ENCODE measurements around the gene RHOA.
"Not testable (repeated sequence)": the region's sequence is repeated elsewhere in the genome, so short reads cannot be mapped to it uniquely, and the experiment has no call there.

RHOA gene

GRCh38 chr3:49333091-49333490 is 78.7 kb downstream of the RHOA start:
- Mint-ChIP-seq H3K27ac (no peak overlapping the region), H3K36me3 (peaks cover 32% of the 10 kb centered on the region), H3K27me3 (no peaks in the 10 kb centered on the region), H3K9me3 (no peaks in the 10 kb centered on the region), H3K4me3 (no peak overlapping the region), H3K4me1 (peaks cover 6% of the 10 kb centered on the region)
- ATAC-seq, result no peak

- Mint-ChIP-seq H3K27ac (no peak overlapping the region), H3K27me3 (no peaks in the 10 kb centered on the region), H3K9me3 (no peaks in the 10 kb centered on the region), H3K4me3 (no peak overlapping the region), H3K36me3 (peaks cover 39% of the 10 kb centered on the region), H3K4me1 (peaks cover 4% of the 10 kb centered on the region)
- ATAC-seq, result no peak
These were observed 82.6 kb downstream of the RHOA start for GRCh38 chr3:49329186-49329585.

- not testable (repeated sequence) for H3K27ac Mint-ChIP-seq, ATAC-seq, H3K27me3 Mint-ChIP-seq, H3K4me3 Mint-ChIP-seq, H3K9me3 Mint-ChIP-seq, H3K4me1 Mint-ChIP-seq
- peaks cover 44% of the 10 kb centered on the region for H3K36me3 Mint-ChIP-seq
These were observed 83.4 kb downstream of the RHOA start for GRCh38 chr3:49328350-49328749.

DNA sequence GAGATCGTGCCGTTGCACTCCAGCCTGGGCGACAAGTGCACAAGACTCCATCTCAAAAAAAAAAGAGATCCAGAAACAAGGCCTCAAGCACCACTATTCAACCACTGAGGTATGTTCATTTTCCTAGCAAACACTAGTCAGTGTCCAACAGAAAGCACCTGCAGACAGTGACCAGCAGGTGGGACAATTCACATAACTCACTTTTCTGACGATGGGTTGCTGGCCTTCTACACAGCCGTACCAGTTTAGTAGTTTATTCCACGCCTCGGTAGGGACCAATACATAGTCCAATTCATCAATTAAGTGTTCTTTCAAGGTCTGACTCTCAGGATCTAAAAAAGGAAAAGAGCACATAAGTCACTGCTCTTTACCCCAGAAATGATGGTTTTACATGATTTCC is 84.3 kb downstream of the RHOA start:
- Mint-ChIP-seq H3K27me3 (no peaks in the 10 kb centered on the region), H3K4me1 (no peaks in the 10 kb centered on the region), H3K9me3 (no peaks in the 10 kb centered on the region), H3K27ac (no peak overlapping the region), H3K36me3 (peaks cover 38% of the 10 kb centered on the region), H3K4me3 (no peak overlapping the region)
- no peak for ATAC-seq

GRCh38 chr3:49324768-49325167 is 87.0 kb downstream of the RHOA start:
- H3K4me3 Mint-ChIP-seq, result no peak overlapping the region
- no peaks in the 10 kb centered on the region for H3K4me1 Mint-ChIP-seq
- H3K36me3 Mint-ChIP-seq, result peaks cover 61% of the 10 kb centered on the region
- no peak overlapping the region for H3K27ac Mint-ChIP-seq
- no peak for ATAC-seq
- H3K9me3 Mint-ChIP-seq, result no peaks in the 10 kb centered on the region
- no peaks in the 10 kb centered on the region for H3K27me3 Mint-ChIP-seq

DNA sequence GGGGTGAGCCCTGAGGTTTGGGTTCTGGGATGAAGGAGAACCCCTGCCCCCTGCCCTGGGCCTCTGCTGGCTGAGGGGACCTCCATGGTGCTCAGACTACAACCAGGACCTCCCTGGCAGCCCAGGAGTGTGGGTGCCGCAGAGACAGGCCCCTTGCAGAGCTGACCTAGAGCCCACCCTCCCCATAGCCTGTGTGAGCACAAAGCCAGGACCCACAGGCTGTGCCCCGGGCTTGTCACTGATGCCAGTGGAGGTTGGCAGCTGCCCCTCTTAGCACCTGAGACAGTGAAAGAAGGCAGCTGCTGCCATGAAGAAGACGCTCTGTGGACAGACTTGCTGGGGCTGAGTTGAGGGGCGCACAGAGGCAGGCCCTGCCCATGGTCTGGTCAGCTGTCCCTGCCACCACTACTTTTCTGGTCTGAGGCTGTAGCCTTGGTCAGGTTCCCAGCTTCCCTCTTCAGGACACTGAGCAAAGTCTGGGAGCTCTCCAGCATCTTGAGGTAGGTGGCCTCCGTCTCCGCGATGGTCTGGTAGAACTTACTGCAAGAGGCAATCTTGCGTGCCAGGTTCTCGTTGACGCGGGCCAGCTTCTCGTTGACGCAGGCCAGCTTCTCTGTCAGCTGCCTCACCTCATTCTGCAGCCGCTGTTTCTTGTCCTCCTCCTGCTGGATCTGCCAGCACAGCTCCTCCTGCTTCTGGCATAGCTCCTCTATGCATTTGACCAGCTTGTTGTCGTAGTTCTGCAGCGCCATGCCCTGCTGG is 94.9 kb downstream of the RHOA start:
- Mint-ChIP-seq H3K9me3 (no peaks in the 10 kb centered on the region), H3K4me1 (no peaks in the 10 kb centered on the region), H3K36me3 (peaks cover 47% of the 10 kb centered on the region), H3K27ac (no peak overlapping the region), H3K27me3 (no peaks in the 10 kb centered on the region), H3K4me3 (no peak overlapping the region)
- no peak for ATAC-seq

DNA sequence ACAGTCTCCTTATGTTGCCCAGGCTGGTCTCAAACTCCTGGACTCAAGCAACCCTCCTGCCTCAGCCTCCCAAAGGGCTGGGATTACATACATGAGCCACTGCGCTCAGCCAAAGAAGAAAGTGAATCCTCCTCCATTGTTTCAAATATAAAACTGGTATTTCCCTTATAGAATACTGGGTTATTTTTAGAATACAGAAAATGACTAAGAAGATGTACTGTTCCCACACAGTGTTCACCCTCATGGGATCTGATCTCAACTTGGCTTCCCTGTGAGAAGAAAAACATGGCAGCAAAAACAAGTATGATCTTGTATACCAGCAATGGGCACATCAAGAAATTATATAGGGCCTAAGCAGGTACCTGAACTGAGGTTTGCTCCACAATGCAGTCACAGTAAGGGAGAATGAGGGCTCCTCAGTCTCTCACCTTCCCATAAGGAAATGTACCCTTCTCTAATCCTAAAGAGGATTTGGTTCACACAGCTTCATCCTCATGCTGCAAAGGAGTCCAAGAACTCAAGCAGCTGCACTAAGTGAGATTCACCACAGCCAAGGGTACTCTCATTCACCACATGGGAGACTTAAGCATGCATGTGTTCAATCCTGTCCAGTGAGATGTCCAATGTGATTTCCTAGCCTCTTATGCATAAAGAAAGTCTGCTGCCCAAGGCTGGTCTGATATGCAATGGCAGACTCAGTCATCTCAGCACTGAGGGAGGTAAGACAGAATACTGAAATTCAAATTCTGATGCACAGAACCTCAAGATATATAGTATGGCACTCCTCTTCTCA is 97.7 kb downstream of the RHOA start:
- Mint-ChIP-seq H3K4me3 (no peak overlapping the region), H3K36me3 (peaks cover 43% of the 10 kb centered on the region), H3K27me3 (no peaks in the 10 kb centered on the region), H3K4me1 (no peaks in the 10 kb centered on the region), H3K27ac (no peak overlapping the region), H3K9me3 (no peaks in the 10 kb centered on the region)
- ATAC-seq, result no peak

DNA sequence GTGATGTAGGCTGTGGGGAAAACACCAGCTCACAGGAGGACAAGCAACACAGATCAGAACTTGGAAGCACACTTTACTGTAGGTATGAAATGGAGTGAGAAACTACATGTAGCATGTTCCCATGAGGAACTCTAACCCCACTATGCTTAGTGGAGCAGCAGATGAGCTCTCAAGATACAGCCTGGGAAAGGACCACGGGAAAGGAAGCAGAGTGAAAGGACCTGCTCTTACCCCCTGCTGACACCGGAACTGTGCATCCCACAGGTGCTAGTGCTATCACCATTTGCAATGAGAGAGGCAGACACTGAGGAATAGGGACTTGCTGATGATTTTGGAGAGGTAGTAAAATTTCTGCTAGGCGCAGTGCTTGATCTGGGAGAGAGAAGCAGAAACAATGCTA is 100.5 kb downstream of the RHOA start:
- no peaks in the 10 kb centered on the region for H3K9me3 Mint-ChIP-seq
- no peak overlapping the region for H3K27ac Mint-ChIP-seq
- H3K36me3 Mint-ChIP-seq, result peaks cover 42% of the 10 kb centered on the region
- no peak overlapping the region for H3K4me3 Mint-ChIP-seq
- no peaks in the 10 kb centered on the region for H3K27me3 Mint-ChIP-seq
- no peak for ATAC-seq
- no peaks in the 10 kb centered on the region for H3K4me1 Mint-ChIP-seq

- H3K4me3 Mint-ChIP-seq, result no peak overlapping the region
- no peak overlapping the region for H3K27ac Mint-ChIP-seq
- no peaks in the 10 kb centered on the region for H3K9me3 Mint-ChIP-seq
- H3K36me3 Mint-ChIP-seq, result peaks cover 44% of the 10 kb centered on the region
- no peaks in the 10 kb centered on the region for H3K4me1 Mint-ChIP-seq
- ATAC-seq, result no peak
- H3K27me3 Mint-ChIP-seq, result no peaks in the 10 kb centered on the region
These were observed 101.1 kb downstream of the RHOA start for GRCh38 chr3:49310677-49311076.
